ENCODE data around the gene HDAC1.
"Not testable (repeated sequence)": the region's sequence is repeated elsewhere in the genome, so short reads cannot be mapped to it uniquely, and the experiment has no call there.

DNA sequence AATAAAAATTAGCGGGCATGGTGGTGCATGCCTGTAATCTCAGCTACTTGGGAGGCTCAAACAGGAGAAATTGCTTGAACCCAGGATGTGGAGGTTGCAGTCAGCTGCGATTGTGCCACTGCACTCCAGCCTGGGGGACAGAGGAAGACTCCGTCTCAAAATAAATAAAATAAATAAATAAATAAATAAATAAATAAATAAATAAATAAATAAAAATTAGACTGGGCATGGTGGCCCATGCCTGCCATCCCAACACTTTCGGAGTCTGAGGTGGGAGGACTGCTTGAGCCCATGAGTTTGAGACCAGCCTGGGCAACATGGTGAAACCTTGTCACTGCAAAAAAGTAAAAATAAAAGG is 28.7 kb upstream of the HDAC1 start:
- TF ChIP-seq BHLHE40 (IDR thresholded peaks at IDR 0.05; ENCODE audit: borderline replicate concordance); SP1 (IDR thresholded peaks at IDR 0.05); SUZ12 (IDR thresholded peaks at IDR 0.05); FOXA1 (IDR thresholded peaks at IDR 0.05); FOXM1 (IDR thresholded peaks at IDR 0.05; ENCODE audit: borderline replicate concordance); L3MBTL2 (conservative IDR thresholded peaks at IDR 0.05); LEF1 (IDR thresholded peaks at IDR 0.05; ENCODE audit: borderline replicate concordance); ZNF384 (IDR thresholded peaks at IDR 0.05); FOXK2 (IDR thresholded peaks at IDR 0.05); TARDBP (IDR thresholded peaks at IDR 0.05); ELF4 (IDR thresholded peaks at IDR 0.05); CTBP1 (IDR thresholded peaks at IDR 0.05; ENCODE audit: borderline replicate concordance): not testable (repeated sequence)
